Renal cortex interstitium (tissue), 15 donors: ENCODE measurements around the gene SNX27. TPM values are rescaled to one million over a fixed set of nuclear protein-coding genes. Genes with fewer than 3 reads are reported as not detected.

Experiments used
- DNase-seq, 11 donors: peaks; one replicate each; pipeline ENCODE4 v3.0.0-alpha.2; 2013; ENCODE audit warnings: low read depth in 9 of 11, low spot score in 4 of 11; ENCODE audit errors: extremely low read depth in 1 of 11
- long read RNA-seq, 16 experiments: transcript quantifications; one replicate each; lab custom pipeline, GENCODE V29; 2026
- polyA plus RNA-seq, 3 donors: library from polyadenylated mRNA; unstranded; fragments of 120-200 nt; gene quantifications; one replicate each; pipeline ENCODE4 v1.2.1, GENCODE V29; 2013; ENCODE audit not compliant: insufficient read length in 3 of 3

Gene SNX27
- polyA plus RNA-seq = 10 to 100 TPM; 21.5 to 24.7 (median 23.4) TPM
- long read RNA-seq, donor 1, full-length matches to known transcripts = 3 of 3 reads
- long read RNA-seq, donor 1, partial matches to known transcripts = 0 of 3 reads
- long read RNA-seq, donor 1, other reads (novel, unspliced or antisense) = 0 of 3 reads
- long read RNA-seq, donor 2, full-length matches to known transcripts = 4 of 4 reads
- long read RNA-seq, donor 2, partial matches to known transcripts = 0 of 4 reads
- long read RNA-seq, donor 2, other reads (novel, unspliced or antisense) = 0 of 4 reads
- long read RNA-seq, donor 3, full-length matches to known transcripts = 3 of 3 reads
- long read RNA-seq, donor 3, partial matches to known transcripts = 0 of 3 reads
- long read RNA-seq, donor 3, other reads (novel, unspliced or antisense) = 0 of 3 reads
- long read RNA-seq, donor 4, full-length matches to known transcripts = 3 of 3 reads
- long read RNA-seq, donor 4, partial matches to known transcripts = 0 of 3 reads
- long read RNA-seq, donor 4, other reads (novel, unspliced or antisense) = 0 of 3 reads
- long read RNA-seq, donor 5 = 0 reads
- long read RNA-seq, donor 6, full-length matches to known transcripts = 1 of 1 reads
- long read RNA-seq, donor 6, partial matches to known transcripts = 0 of 1 reads
- long read RNA-seq, donor 6, other reads (novel, unspliced or antisense) = 0 of 1 reads
- long read RNA-seq, donor 7, full-length matches to known transcripts = 3 of 3 reads
- long read RNA-seq, donor 7, partial matches to known transcripts = 0 of 3 reads
- long read RNA-seq, donor 7, other reads (novel, unspliced or antisense) = 0 of 3 reads
- long read RNA-seq, donor 8, full-length matches to known transcripts = 1 of 1 reads
- long read RNA-seq, donor 8, partial matches to known transcripts = 0 of 1 reads
- long read RNA-seq, donor 8, other reads (novel, unspliced or antisense) = 0 of 1 reads
- long read RNA-seq, donor 9, full-length matches to known transcripts = 2 of 2 reads
- long read RNA-seq, donor 9, partial matches to known transcripts = 0 of 2 reads
- long read RNA-seq, donor 9, other reads (novel, unspliced or antisense) = 0 of 2 reads
- long read RNA-seq, donor 10, full-length matches to known transcripts = 2 of 2 reads
- long read RNA-seq, donor 10, partial matches to known transcripts = 0 of 2 reads
- long read RNA-seq, donor 10, other reads (novel, unspliced or antisense) = 0 of 2 reads
- long read RNA-seq, donor 11, full-length matches to known transcripts = 1 of 1 reads
- long read RNA-seq, donor 11, partial matches to known transcripts = 0 of 1 reads
- long read RNA-seq, donor 11, other reads (novel, unspliced or antisense) = 0 of 1 reads
- long read RNA-seq, donor 12 = 0 reads
- long read RNA-seq, donor 13, full-length matches to known transcripts = 6 of 6 reads
- long read RNA-seq, donor 13, partial matches to known transcripts = 0 of 6 reads
- long read RNA-seq, donor 13, other reads (novel, unspliced or antisense) = 0 of 6 reads
- long read RNA-seq, donor 14 = 0 reads
- long read RNA-seq, donor 15 = 0 reads
- long read RNA-seq, donor 16, full-length matches to known transcripts = 3 of 3 reads
- long read RNA-seq, donor 16, partial matches to known transcripts = 0 of 3 reads
- long read RNA-seq, donor 16, other reads (novel, unspliced or antisense) = 0 of 3 reads

DNA sequence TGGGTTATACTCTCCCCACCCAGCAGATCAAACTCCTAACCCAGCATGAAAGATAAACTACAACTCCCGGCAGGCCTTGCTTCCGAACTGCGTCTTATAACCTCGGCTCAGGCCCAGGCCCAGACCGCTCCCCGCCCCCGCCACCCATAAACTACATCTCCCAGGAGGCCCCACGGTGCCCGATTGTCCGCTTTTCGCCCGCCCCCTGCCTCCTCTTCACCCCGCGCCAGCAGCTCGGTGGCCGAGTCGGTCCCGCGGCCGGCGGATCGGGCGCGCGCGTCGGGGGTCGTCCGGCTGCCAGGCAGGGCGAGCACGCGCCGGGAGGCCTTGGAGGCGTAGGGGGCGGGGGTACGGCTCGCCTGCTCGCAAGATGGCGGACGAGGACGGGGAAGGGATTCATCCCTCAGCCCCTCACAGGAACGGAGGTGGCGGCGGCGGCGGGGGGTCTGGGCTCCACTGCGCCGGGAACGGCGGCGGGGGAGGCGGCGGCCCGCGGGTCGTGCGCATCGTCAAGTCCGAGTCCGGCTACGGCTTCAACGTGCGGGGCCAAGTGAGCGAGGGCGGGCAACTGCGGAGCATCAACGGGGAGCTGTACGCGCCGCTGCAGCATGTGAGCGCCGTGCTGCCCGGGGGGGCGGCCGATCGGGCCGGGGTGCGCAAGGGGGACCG is at the start of gene SNX27:
SNX27 (plus strand) TSS at position 219 of the 669 bp plus-strand sequence; CDS start at position 371, 152 bp downstream.
- peak; percentile 78 to 93 (median 88) for DNase-seq

- DNase-seq = no peak
Observed at GRCh38 chr1:151562661-151563060, 49.2 kb upstream of the SNX27 start.

DNA sequence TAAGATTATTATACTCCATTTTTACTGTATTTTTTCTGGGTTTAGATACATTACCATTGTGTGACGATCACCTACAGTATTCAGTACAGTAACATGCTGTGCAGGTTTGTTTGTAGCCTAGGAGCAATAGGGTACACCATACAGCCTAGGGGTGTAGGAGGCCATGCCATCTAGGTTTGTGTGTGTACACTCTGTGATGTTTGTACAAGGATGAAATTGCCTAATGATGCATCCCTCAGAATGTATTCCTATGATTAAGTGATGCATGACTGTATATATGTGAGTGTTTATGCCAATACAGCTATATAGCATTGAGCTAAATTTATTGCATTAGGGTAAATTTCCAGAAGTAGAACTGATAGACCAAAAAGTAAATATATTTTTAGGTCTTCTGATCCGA is 48.5 kb upstream of the SNX27 start:
- DNase-seq = no peak

GRCh38 chr1:151565502-151566189 is 46.2 kb upstream of the SNX27 start:
- DNase-seq = no peak

DNA sequence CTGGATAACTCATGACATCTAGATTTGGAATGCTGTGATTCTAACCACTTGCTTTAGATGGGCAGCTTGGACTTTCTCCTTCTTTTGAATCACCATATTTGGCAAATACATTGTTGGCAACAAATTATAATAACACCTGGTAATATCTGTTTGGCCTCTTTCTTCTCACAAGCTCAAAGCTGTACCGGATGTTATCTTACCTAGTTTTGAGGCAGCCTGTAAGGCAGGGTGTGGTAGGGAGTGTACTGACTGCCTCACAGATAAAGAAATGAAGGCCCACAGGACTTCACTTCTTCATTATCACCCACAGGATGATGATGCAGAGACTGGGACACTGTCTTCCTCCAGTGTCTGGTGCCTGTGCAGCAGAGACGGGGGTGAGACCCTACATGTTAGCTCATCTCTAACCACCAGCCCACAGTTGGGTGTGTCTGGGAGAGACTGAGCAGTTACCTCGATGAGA is 43.2 kb upstream of the SNX27 start:
- DNase-seq = no peak

- DNase-seq = no peak
Observed at GRCh38 chr1:151570819-151571218, 41.0 kb upstream of the SNX27 start.

DNA sequence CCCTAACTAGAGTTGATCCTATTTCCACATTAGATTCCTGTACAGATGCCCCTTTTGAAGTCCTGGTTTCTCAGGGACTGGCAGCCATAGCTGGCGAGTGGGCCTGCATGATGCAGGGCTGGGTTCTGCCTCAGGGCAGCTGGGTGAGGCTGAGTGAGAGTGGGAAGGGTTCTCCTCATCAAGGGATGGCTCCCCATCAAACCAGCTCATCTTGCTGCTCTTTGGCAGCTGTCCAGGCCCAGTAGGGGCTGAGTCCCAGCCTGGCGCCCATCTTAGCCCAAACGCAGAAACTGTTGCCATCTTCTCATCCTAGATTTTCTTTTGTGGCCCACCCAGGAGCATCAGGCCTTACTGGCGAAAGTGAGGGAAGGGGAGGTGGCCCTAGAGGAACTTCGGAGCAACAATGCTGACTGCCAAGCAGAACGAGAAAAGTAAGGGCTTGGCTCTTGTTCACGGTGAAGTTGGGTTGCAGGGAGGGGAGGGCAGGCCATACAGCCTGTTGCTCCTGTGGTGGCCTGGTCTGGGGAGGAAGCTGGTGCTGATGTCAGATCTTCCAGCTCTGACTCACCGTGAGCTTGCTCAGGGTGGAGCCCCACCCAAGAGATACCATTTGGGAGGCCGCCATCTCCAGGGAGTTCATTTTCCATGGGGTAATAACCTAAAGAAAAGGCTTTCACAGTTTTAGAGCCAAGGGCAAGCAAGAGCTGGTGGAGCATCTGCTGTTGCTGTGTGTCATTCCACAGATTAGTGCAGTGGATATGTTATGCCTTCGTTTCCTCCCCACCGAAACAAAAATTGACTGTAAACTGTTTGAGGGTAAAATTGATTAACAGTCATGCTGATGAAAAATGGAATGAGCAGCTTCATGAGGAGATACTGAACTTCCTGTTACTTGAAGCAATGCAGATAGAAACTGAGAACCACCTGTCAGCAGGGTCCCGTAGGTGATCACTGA is 37.0 kb upstream of the SNX27 start:
- DNase-seq = no peak

DNA sequence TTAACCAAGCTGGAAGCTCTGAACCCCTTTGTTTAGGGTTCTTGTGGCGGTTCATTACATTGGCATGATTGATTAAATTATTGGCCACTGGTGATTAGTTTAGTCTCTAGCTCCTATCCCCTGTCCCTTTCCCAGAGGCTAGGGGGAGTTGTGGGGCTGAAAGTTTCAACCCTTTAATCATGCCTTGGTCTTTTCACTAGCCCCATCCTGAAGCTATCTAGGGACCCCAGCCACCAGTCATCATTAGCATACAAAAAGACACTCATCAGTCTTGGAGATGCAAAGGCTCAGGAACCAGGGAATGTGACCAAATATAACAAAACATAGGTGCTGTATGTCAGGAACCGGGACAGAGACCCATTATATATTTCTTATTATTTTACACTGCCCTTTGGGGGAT is 34.7 kb upstream of the SNX27 start:
- no peak for DNase-seq

DNA sequence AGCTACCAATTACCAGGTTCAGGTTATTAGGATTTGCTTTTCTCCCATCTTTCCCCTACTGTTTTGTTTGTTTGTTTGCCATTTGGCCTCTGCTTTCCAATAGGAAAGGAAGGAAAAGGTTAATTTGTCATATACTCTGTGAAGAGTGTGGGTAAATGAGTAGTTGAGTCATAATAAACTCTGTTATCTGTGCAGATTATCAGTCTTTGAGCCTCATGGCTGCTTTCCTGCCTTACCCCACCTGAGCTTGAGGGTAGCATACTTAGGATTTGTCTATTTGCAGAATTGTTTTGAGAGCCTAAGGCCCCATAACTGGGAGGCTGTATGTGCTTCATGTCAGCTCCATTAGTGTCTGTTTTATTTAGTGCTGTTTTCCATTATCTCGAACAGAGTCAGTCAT is 32.9 kb upstream of the SNX27 start:
- DNase-seq = no peak

DNA sequence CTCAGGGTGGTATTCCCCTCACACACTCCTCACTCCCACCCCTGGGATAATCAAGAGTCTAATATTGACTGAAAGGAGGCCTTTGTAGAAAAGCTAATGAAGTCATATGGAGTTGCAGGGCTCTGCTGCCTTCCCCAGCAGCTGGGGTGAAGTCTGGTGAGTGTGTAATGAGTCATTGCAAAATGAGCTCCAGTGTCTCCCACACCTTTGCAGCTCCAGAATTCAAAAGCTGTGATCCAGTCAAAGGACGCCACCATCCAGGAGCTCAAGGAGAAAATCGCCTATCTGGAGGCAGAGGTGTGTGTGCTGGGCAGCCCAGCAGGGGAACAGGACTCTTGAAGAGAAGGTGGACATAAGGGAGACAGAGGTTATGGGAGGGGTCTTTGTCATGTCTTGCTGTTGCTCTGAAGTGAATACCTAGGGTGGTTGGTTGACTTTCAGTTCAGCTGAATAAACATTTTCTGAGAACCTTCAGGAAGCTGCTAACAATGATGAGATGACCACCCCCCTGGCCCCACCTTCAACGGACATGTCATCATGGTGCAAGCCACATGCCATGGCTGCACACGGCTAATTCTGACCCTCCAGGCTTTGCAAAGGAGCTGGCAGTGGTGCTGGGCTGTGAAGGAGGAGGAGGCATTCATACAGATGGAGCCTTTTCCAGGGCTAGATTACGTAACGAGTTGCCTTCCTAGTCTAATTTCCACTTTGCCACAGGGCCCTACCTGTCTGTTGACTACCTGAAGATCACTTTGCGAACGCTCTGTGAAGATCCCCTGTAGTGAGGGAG is 32.2 kb upstream of the SNX27 start:
- no peak for DNase-seq

GRCh38 chr1:151581451-151581850 is 30.4 kb upstream of the SNX27 start:
- DNase-seq = peak in 2 of 11 donors; percentile 16 to 17

- DNase-seq = no peak
Observed at GRCh38 chr1:151581921-151582320, 29.9 kb upstream of the SNX27 start.

GRCh38 chr1:151583796-151584195 is 28.1 kb upstream of the SNX27 start:
- no peak for DNase-seq

DNA sequence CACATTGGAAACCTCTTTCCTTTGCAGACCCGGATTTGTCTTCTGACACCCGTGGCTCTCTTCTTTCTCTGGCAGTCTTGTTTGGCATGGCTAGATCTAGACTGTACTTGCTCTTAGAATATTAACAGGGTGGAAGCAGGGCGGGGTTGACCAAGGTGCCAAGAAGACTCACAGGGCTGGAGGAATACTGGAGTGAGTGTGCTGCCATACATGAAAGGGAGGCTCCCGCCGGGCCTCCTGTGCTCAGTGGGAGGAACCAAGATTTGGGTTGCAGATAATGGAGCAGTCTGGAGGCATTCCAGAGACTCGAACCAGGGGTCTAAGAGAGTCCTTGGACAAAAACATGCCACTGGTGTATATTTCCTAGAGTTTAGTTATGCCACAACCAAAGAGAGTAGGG is 27.6 kb upstream of the SNX27 start:
- DNase-seq = no peak

DNA sequence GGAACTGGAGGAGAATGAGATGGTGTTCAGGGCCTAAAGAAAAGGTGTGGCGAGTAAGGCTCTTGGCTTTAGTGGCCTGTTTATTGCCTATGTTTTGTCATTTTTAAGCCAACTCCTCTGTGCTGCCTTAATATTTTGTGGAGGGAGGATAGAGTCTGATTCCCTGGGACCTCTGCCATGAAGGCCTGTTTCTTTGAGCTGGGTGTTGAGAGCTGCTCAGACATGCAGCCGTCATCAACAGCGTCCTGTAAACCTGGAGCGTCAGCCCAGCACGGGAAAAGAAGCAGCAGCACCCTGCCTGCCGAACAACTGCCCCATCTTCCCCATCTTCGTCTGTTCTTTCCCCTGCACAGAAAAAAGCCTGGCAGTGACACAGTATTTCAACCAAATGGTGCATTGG is 27.1 kb upstream of the SNX27 start:
- no peak for DNase-seq
